ENCODE results near the gene ARL2BP.

- TF ChIP-seq POLR2A (IDR thresholded peaks at IDR 0.05): no peak
- TF ChIP-seq CTCF (IDR thresholded peaks at IDR 0.05): no peak
- TF ChIP-seq EP300 (IDR thresholded peaks at IDR 0.05; ENCODE audit: low read depth): no peak
- no peak for TF ChIP-seq POLR2AphosphoS5 (IDR thresholded peaks at IDR 0.05)
Observed at GRCh38 chr16:57273359-57273758, 28.3 kb downstream of the ARL2BP start.
